ENCODE results near the gene TSFM. TPM values are rescaled to one million over a fixed set of nuclear protein-coding genes. Genes with fewer than 3 reads are reported as not detected.

The TSFM gene
- total RNA-seq, 2 experiments from 2014 or later: 46.3 to 47.3 TPM

- no peaks in the 10 kb centered on the region for H3K9me3 Mint-ChIP-seq
- DNase-seq (no peak), ATAC-seq (no peak)
- no peaks in the 10 kb centered on the region for H3K27me3 Mint-ChIP-seq
- no peak overlapping the region for H3K4me3 Mint-ChIP-seq
- no peak for TF ChIP-seq CTCF (IDR thresholded peaks at IDR 0.05)
- H3K36me3 Mint-ChIP-seq (ENCODE audit: low read depth): peaks cover 45% of the 10 kb centered on the region
- peaks cover 43% of the 10 kb centered on the region for H3K4me1 Mint-ChIP-seq (ENCODE audit: low read depth)
- POLR2A ChIA-PET: no interaction called here
- CTCF ChIA-PET: interaction anchor here (0.8 to 10.4 kb wide), 11 partner anchors 10 to 147 kb away, joined by 3 to 122 read pairs (median 5); partner anchors contain the start of genes EEF1AKMT3, METTL1 and TSFM
- H3K27ac Mint-ChIP-seq: no peak overlapping the region
- intact Hi-C loops (cut with micrococcal nuclease): no loop called here
These were observed 23.8 kb upstream of the TSFM start for GRCh38 chr12:57758552-57759359.

- intact Hi-C loops (cut with micrococcal nuclease): no loop called here
- peaks cover 50% of the 10 kb centered on the region for H3K36me3 Mint-ChIP-seq (ENCODE audit: low read depth)
- no peak overlapping the region for H3K4me3 Mint-ChIP-seq
- CTCF ChIA-PET: interaction anchor here (0.5 to 10.4 kb wide), 20 partner anchors 10 to 146 kb away, joined by 3 to 122 read pairs (median 4); partner anchors contain the start of genes EEF1AKMT3, METTL1, TSFM and TSPAN31
- POLR2A ChIA-PET: interaction anchor here (0.7 to 1.1 kb wide), 3 partner anchors 15 to 85 kb away, joined by 3 read pairs; no protein-coding TSS in a partner anchor
- no peaks in the 10 kb centered on the region for H3K9me3 Mint-ChIP-seq
- no peaks in the 10 kb centered on the region for H3K27me3 Mint-ChIP-seq
- H3K27ac Mint-ChIP-seq: no peak overlapping the region
- ATAC-seq (no peak), DNase-seq (peak; percentile 58)
- peaks cover 41% of the 10 kb centered on the region for H3K4me1 Mint-ChIP-seq (ENCODE audit: low read depth)
- peak; percentile 69 for TF ChIP-seq CTCF (IDR thresholded peaks at IDR 0.05)
These were observed 23.1 kb upstream of the TSFM start for GRCh38 chr12:57759360-57759980.

- CTCF ChIA-PET: interaction anchor here (1.0 to 10.4 kb wide), 7 partner anchors 18 to 145 kb away, joined by 3 to 122 read pairs (median 6); partner anchors contain the start of genes EEF1AKMT3, METTL1 and TSFM
- intact Hi-C loops (cut with micrococcal nuclease): no loop called here
- Mint-ChIP-seq H3K27ac (no peak overlapping the region), H3K9me3 (no peaks in the 10 kb centered on the region), H3K27me3 (no peaks in the 10 kb centered on the region), H3K4me3 (no peak overlapping the region), H3K4me1 (ENCODE audit: low read depth) (peaks cover 42% of the 10 kb centered on the region), H3K36me3 (ENCODE audit: low read depth) (peaks cover 55% of the 10 kb centered on the region)
- POLR2A ChIA-PET: interaction anchor here (0.9 to 1.2 kb wide), 3 partner anchors 20 to 49 kb away, joined by 3 read pairs; partner anchors contain the start of gene TSFM
- no peak for TF ChIP-seq CTCF (IDR thresholded peaks at IDR 0.05)
- no peak for ATAC-seq
- no peak for DNase-seq
These were observed 22.1 kb upstream of the TSFM start for GRCh38 chr12:57760347-57760982.

- no peak overlapping the region for H3K27ac Mint-ChIP-seq
- POLR2A ChIA-PET: interaction anchor here (0.9 to 1.2 kb wide), 3 partner anchors 11 to 137 kb away, joined by 3 read pairs; partner anchors contain the start of genes EEF1AKMT3, METTL1 and TSFM
- intact Hi-C loops (cut with micrococcal nuclease): no loop called here
- H3K27me3 Mint-ChIP-seq: peaks cover 3% of the 10 kb centered on the region
- peaks cover 42% of the 10 kb centered on the region for H3K4me1 Mint-ChIP-seq (ENCODE audit: low read depth)
- CTCF ChIA-PET: interaction anchor here (0.8 to 10.4 kb wide), 3 partner anchors 17 to 143 kb away, joined by 3 to 122 read pairs (median 4); partner anchors contain the start of genes EEF1AKMT3, METTL1 and TSFM
- DNase-seq: no peak
- ATAC-seq: no peak
- no peak for TF ChIP-seq CTCF (IDR thresholded peaks at IDR 0.05)
- no peak overlapping the region for H3K4me3 Mint-ChIP-seq
- H3K9me3 Mint-ChIP-seq: no peaks in the 10 kb centered on the region
- peaks cover 55% of the 10 kb centered on the region for H3K36me3 Mint-ChIP-seq (ENCODE audit: low read depth)
These were observed 21.1 kb upstream of the TSFM start for GRCh38 chr12:57761391-57761998.
